Raji (cell line): ENCODE measurements around the gene KCNN4.

ENCODE experiments used
- POLR2A ChIP-seq: IDR thresholded peaks from 2 replicates; pipeline ENCODE4 v1.6.1; 2011; ENCODE audit warnings: low read depth, low read length, control low read depth; ENCODE audit not compliant: insufficient read depth

KCNN4 gene

GRCh38 chr19:43765109-43765876 is 15.5 kb downstream of the KCNN4 start:
- no peak for TF ChIP-seq POLR2A

DNA sequence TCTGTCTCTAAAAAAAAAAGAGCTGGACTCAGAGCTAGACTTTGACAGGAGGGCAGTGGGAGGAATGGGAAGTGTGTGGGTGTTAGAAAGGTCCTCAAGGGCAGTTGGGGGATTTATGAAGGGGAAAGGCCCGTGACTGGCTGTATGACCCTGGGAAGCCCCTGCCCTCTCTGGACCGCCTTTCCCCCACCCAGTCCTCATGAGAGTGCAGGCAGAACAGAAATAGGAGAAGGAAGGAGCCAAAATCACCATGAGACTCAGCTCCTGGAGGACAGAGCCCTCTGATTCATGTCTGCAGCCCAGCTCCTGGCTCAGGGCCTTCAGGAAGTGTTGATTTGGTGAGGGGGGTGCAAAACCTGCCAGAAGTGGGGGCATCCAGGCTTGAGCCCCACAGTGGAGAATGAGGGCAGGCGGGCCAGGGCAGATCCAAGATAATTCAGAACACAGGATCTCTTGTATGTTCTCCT is 17.3 kb downstream of the KCNN4 start:
- TF ChIP-seq POLR2A: no peak

DNA sequence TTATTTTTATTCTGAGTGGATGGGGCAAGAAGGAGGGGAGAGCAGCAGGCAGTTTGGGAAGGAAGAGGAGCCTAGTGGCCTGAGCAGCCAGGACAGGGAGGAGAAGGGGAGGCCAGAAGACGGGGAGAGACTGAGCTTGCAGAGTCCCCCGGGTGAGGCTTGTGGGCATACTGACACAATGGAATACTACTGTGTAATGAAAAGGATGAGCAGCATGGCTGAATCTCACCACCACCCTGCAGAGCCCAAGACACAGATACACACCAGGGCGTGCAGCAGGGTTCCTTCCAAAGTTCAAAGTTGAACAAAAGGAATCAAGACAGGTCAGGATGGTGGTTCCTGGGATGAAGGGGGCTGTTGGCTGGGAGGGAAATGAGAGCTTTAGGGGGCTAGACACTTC is 18.0 kb downstream of the KCNN4 start:
- TF ChIP-seq POLR2A: no peak

GRCh38 chr19:43760941-43761340 is 19.8 kb downstream of the KCNN4 start:
- TF ChIP-seq POLR2A: no peak

- TF ChIP-seq POLR2A: no peak
Measured at GRCh38 chr19:43759515-43759914, 21.3 kb downstream of the KCNN4 start.

GRCh38 chr19:43755256-43755801 is 25.4 kb downstream of the KCNN4 start:
- TF ChIP-seq POLR2A: peak; percentile 59; the same call in 1 of the 2 replicates

DNA sequence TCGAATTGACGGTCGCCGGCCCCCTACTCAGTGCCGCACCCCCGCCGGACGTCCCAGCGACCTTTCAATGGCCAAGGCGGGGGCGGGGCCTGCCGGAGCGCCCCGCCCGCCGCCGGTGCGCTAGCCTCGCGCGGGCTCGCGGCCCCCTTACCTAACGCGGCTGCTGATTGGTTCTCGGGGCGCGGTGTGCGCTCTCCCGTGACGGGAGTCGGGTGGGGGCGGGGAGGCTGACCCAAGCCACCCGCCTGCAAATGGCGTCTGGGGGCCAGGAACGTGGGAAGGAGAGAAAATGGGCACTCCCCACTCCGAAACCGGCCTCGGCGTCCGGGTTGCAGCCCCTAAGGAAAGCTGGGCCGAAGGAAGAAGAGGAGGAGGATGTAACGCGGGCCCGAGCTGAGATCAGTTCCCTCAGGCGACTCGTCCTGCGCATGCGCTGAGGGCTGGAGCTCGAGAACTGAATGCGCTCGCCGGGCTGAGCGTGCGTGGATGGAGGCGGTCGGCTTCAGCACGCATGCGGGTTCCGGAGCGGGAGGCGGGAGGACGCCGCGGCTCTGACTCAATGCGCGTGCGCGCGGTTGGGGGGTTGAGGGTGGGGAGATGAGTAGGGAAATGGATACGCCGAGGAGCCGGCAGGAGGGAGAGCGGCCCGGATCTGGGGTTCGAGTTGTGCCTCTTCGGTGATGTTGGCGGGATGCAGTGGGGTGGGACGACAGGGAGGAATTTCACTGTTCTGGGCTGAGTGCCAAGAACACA is 26.1 kb downstream of the KCNN4 start, which contains the start of gene SMG9:
Gene SMG9 (minus strand): TSS at position 460 of the 753 bp plus-strand sequence. CDS start 4,221 bp downstream, outside the sequence.
- TF ChIP-seq POLR2A: peak; percentile 81

GRCh38 chr19:43754253-43754502 is 26.6 kb downstream of the KCNN4 start:
- TF ChIP-seq POLR2A: no peak

GRCh38 chr19:43752287-43752875 is 28.4 kb downstream of the KCNN4 start:
- TF ChIP-seq POLR2A: no peak

GRCh38 chr19:43751466-43752220 is 29.1 kb downstream of the KCNN4 start:
- TF ChIP-seq POLR2A: no peak

DNA sequence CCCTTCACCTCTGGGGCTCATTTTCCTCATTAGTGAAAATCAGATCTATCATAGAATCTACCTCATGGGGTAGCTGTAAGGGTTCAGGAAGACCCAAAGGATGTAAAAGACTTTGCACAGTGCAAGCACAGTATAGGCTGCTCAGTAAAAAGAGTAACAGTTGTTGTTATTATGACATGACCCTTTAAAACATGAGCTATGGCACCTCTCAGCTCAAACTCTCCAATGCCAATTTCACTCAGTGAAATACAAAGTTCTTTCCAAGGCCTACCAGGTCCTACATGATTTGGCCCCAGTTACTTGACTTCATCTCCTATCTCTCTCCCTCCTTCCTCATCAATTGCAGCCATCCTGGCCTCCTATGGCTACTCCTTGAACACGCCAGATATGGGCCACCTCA is 30.9 kb downstream of the KCNN4 start:
- TF ChIP-seq POLR2A: no peak

DNA sequence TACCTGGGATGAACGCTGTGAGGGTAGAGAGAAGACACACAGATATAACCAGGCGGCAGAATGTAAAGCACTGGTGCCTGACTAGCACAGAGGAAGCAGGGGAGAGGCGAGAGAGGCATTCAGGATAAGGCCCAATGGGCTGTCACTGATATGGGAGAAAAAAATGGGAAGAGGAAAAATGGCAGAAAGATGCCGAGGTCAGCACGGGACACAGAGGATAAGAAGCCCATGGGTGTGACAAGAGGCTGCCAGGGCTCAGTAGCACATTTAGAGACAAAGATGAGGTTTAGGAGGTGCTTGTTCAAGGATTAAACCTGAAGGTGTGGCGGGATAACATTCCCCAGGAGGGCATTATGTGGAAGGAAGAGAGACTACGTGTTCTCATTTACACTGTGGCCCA is 31.6 kb downstream of the KCNN4 start:
- no peak for TF ChIP-seq POLR2A

DNA sequence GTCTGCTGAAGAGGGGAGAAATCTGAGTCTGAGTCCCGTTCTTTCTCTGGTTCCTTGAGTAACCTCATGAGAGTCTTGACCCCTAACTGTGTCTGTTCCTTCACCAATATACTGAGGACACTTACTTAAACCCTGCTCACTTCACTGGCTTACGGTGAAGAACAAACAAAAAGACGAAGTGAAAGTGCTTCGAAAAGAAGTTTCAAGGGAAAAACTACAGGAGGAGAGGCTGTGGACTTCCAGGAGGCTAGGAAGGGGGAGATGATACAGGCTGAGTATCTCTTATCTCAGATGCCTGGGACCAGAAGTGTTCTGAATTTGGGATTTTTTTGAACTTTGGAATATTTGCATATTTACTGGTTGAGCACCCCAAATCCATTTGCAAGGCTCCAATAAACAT is 32.1 kb downstream of the KCNN4 start:
- no peak for TF ChIP-seq POLR2A

GRCh38 chr19:43748205-43748594 is 32.6 kb downstream of the KCNN4 start:
- TF ChIP-seq POLR2A: no peak
